Endometrial microvascular endothelial cells (primary cell): ENCODE results near the gene ZSWIM1. TPM values are rescaled to one million over a fixed set of nuclear protein-coding genes. Genes with fewer than 3 reads are reported as not detected.

Experiments
- in situ Hi-C: cut with HindIII; loops from 2 replicates; pipeline ENCODE4 v1.10.0; 2017; ENCODE audit warnings: low sequenced_read_pairs, low pct_unique_long_range_greater_than_20kb; ENCODE audit errors: inconsistent ontology term
- total RNA-seq: library from RNA; depleted of rRNA; stranded (reverse); fragments of >200 nt; gene quantifications from one replicate; pipeline ENCODE4 v1.2.3, GENCODE V29; 2015; ENCODE audit errors: inconsistent ontology term

The ZSWIM1 gene
- 10.0 TPM for total RNA-seq

DNA sequence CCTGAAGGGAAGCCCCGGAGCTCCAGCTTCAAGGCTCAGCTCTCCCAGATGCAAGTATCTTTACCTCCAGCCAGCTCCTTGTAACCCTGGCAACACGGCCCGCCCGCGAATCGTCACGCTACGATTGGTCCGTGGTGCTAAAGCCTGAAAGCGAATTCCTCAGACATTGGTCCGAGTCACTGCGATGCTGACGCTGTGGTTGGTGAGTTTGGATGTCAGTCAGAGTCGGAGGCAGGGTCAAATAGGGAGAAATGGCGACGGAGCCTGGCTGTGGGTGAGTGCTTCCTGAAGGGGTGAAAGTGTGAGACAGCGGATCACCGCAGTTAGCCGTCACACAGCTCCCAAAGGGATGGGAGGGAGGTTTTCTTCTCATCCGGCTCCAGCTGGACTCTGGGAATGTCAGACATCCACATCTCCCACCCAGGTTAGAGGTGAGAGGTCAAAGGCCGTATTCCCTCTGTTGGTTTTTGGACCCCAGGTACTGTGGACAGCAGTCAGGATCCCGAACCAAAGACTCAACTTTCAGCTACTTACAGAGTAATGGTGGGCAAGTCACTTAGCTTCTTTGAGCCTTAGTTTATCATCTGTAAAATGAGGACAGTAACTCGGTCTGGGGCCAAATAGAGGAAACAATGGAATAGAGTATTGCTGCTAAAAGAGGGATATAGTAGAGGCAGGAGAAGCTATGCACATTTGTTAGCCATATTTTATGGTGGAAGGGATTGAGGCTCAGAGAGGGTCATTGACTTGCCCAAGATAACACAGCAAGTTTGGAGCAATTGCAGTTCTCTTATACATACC is at the start of gene ZSWIM1:
ZSWIM1 (plus strand) TSS at position 240 of the 801 bp plus-strand sequence. CDS start 1,366 bp downstream, outside the sequence.
- in situ Hi-C loops: no loop called here

DNA sequence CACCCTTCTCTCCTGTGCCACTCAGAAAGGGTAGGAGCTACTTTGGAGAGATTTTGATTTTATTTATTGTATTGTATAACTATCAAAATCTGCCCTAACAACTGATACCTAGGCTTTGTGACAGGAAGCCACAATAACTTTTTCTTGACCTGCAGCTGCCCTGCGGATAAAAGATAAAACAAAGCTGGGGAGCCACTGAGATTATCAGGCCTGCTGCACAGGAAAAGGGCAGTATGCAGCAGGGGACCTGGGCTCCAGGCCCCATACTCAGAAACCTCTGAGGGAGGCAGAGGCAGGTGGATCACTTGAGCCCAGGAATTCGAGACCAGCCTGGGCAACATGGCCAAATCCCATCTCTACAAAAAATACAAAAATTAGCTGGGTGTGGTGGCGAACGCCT is 48.4 kb upstream of the ZSWIM1 start:
- in situ Hi-C loops: no loop called here

DNA sequence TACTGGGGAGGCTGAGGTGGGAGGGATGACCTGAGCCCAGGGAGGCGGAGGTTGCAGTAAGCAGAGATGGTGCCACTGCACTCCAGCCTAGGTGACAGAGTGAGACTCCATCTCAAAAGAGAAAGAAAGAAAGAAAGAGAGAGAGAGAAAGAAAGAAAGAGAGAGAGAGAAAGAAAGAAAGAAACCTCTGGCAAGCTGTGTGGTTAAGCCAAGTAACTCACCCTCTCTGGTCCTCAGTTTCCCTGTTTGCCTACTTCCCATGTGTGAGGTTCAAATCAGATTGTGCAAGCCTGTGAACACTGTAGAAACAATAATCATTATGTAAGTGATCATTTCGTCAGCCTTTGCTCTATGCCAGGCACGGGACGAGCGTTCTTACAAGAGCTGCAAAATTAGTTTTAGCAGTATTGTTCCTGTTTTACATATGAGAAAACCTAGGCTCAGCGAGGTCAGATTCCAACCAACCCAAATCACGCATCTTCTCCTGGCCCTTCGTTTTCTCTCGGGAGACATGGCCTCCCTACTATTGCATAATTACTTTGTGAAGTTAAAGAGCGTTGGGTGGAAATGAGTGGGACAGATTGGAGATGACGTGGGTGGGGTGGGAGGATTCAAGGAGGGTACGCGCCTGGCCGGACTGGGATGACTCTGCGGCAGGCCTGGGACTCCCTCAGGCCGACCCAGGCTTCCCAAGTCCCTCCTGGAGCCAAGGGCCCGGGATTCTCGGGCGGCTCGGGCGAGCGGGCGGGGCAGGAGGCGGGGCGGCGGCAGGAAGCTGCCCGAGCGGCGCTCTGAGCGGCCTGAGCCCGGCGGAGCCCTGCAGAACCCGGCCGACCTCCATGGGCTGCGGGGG is 47.8 kb upstream of the ZSWIM1 start, which contains the start of gene SNX21:
SNX21 (plus strand) TSS at position 770 of the 853 bp plus-strand sequence. CDS start 121 bp downstream, outside the sequence.
- in situ Hi-C loops: no loop called here

DNA sequence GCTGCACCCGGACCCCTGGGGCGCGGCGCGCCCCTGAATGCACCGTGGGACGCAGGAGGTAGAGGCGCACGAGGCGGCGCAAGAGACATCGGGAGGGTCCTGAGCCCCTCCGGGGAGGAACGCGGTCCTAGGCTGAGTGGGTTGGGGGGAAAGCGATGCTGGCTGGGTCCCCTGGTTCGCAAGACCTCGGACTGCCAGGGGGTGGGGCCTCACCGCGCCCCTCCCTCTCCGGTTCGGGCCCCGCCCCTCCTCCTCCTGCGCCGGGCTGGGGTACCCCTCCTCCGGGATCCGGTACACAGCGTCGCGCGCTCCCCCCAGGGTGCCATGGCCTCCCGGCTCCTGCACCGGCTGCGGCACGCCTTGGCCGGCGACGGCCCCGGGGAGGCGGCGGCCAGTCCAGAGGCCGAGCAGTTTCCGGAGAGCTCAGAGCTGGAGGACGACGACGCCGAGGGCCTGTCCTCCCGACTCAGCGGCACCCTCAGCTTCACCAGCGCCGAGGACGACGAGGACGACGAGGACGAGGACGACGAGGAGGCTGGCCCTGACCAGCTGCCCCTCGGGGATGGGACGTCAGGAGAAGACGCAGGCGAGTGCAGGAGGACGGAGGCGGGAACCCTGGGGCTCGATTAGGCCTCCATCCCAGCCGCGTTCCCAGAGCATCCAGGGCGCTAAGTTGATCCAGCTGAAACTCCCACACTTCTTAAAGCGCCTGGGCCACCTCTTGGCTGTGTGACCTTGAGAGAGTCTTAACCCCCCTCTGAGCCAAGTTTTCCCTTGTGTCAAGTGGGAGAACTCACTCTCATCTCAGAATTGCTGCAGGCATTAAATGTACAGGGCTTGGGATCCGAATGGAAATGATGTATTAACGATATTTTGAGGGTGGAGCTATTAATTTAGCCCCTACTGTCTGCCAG is 46.9 kb upstream of the ZSWIM1 start:
- in situ Hi-C loops: no loop called here

DNA sequence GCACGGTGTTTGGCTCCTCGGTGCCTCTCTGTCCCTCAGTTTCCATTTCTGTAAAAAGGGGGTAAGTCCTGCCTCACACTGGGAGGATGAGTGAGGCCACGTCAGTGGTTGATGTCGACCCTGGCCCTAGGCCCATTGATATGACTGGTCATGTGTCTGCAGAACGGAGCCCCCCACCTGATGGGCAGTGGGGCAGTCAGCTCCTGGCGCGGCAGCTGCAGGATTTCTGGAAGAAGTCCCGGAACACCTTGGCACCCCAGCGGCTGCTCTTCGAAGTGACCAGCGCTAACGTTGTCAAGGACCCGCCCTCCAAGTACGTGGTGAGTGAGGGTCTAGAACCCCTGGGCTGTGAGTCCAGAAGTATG is 46.2 kb upstream of the ZSWIM1 start:
- in situ Hi-C loops: no loop called here

DNA sequence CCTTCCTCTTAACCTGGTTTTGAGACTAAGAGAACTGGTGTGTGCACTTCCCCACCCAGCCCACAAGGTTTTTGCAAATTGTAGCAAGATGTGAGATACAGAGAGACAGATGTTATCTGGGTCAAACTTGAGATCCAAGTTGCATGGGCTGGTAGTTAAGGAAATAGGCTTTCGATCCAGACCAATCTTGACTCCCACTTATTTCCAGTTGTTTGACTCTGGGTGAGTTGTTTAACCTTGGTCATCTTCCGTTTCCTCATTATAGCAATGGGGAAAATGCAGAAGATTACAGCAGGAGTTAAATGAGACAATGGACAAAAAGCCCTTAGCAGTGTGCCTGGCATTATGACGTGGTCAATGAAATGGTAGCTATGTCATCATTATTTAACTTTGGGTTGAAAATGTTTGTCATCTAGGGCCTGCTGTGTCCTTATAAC is 45.7 kb upstream of the ZSWIM1 start:
- in situ Hi-C loops: no loop called here

DNA sequence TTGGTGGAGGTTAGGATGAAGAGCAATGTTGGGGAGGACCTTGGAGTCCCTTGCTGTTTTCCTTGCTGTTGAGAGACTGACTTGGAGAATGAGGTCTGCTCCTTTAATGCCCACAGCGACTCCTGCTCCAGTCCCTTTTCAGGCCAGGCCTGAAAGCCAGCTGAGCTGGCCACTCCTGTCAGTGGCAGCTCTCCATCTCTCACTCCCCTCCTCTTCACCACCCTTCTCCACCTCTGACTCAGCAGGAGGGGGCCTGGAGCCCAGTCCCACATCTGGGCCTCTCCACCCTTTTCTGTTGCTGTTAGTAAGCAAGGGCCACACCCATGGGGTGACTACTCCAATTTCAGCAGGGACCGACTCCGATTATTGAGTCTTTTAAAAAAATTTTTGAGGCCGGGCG is 45.2 kb upstream of the ZSWIM1 start:
- in situ Hi-C loops: no loop called here

DNA sequence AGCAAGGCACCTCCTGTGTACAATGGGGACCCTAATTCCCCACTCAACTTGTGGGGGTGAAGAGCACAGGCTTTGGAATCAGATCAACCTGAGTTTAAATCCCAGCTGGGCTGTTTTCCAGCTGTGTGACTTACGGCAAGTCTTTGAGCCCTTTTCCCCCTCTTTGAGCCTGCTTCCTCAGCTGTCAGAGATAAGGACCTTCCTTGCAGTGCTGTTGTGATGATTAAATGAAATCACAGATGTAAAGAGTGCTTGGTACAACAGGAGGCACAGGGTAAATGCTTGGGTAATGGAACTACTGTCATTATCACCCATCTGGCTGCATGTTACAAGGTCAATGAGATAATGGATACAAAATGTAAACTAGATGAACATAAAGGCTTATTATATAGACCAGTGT is 44.2 kb upstream of the ZSWIM1 start:
- in situ Hi-C loops: no loop called here

DNA sequence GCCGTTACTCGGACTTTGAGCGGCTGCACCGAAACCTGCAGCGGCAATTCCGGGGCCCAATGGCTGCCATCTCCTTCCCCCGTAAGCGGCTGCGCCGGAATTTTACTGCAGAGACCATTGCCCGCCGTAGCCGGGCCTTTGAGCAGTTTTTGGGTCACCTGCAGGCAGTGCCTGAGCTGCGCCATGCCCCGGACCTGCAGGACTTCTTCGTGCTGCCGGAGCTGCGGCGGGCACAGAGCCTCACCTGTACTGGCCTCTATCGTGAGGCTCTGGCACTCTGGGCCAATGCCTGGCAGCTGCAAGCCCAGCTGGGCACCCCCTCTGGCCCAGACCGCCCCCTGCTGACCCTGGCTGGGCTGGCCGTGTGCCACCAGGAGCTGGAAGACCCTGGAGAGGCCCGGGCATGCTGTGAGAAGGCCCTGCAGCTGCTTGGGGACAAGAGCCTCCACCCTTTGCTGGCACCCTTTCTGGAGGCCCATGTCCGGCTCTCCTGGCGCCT is 40.3 kb upstream of the ZSWIM1 start:
- in situ Hi-C loops: no loop called here

DNA sequence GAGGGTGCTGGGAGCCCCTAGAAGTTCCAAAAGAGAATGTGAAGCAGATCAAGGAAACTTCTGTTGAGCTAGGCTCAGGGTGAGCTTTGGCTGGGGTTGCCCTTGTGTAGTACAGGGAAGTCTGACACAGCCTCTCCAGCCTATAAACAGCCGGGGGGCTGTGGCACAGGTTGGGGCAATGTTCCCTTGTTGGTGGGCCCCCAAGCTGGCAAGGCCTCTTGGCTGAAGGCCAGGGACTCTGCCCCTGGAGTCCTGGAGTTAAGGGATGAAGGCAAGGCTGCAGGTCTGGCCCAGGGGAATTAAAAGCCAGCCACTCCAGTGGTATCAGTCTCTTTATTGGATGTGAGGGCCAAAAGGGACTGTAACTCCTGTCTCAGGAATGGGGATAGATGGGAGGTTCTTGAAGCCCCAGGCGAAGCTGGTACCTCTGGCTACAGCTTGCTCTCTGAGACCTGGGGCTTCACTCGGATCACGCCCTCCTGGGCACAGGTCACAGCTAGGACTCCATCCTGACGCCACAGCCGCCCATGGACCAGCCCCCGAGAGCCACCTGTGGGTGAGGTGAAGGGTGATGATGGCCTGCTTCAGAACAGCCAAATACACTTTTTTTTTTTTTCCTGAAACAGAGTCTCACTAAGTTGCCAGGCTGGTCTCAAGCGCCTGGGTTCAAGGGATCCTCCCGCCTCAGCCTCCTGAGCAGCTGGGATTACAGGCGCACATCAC is 39.5 kb upstream of the ZSWIM1 start:
- in situ Hi-C loops: no loop called here

DNA sequence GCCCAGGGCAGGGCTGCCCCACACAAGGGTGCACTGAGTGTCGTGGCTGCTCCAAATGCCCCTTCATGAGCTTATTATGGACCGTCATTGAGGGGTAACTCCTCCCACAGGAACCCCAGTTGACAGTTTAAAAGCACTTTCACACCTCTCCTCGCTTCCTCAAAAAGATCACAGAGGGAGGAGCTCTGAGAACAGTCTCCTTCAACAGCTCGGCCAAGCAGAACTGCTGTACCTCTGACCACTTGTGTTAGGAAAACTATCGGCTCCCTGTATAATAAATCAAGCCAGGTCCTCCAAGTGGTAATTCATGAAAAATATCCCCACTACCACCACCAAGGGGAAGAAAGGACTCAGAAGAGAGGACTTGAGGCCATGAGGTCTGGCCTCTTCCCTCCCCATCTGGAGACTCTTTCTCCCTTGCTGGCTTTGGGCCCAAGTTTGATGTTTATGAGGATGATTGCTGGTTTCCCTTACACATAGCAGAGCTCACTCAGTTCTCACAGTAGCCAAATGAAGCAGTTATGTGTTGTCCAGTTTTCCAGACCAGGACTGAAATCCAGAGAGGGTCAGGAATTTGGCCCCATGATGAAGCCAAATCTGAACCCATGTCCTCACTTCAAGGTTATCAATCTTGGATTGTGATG is 38.7 kb upstream of the ZSWIM1 start:
- in situ Hi-C loops: no loop called here

DNA sequence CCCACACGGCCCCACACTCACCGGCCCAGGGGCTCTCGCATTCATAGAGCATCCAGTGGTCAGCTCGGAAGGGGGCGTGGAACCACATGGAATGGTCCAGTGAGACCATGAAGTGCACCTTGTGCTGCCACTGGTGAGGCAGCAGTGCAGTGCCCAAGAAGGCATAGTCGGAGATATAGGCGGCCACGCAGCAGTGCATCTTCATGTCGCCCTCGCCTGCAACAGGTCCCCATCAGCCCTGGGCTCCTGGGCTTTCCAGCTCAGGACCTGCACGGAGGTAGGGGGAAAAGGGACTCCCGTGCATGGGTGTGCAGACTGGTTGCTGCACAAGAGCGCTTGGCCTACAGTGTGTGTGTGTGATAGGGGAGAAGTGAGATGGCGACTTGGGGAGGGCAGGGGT is 37.5 kb upstream of the ZSWIM1 start:
- in situ Hi-C loops: no loop called here

DNA sequence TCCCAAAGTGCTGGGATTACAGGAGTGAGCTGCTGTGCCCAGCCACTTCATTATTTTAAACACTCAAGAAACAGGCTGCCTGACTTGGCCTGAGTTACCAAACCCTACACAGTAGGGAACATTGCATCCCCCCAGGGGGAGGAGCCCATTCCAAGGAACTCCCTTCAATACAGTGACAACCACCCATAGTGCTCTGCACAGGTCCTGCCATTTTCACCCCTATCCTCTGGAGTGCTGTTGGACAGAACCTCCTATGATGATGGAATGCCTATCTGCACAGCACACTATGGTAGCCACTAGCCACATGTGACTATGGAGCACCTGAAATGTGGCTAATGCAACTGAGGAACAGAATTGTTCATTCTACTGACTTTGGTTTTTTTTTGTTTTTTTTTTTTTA is 35.6 kb upstream of the ZSWIM1 start:
- in situ Hi-C loops: no loop called here

DNA sequence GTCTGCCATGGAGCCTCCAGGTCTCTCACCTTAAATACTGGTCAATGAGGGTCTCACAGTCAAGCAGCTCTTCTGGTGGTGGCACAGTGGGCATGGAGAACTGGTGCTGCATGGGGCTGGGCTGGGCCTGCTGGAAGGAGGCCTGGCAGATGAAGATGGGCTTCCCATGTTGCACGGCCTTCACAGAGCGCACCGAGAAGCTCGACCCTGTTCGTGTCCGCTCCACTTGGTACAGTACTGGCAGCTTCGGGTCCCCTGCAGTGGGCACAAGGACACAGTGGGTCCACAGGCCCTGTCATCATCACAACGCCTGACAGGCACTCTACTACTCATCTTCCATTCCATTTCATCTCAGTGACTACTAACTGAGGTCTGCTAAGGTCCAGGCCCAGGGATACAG is 32.6 kb upstream of the ZSWIM1 start:
- in situ Hi-C loops: no loop called here

DNA sequence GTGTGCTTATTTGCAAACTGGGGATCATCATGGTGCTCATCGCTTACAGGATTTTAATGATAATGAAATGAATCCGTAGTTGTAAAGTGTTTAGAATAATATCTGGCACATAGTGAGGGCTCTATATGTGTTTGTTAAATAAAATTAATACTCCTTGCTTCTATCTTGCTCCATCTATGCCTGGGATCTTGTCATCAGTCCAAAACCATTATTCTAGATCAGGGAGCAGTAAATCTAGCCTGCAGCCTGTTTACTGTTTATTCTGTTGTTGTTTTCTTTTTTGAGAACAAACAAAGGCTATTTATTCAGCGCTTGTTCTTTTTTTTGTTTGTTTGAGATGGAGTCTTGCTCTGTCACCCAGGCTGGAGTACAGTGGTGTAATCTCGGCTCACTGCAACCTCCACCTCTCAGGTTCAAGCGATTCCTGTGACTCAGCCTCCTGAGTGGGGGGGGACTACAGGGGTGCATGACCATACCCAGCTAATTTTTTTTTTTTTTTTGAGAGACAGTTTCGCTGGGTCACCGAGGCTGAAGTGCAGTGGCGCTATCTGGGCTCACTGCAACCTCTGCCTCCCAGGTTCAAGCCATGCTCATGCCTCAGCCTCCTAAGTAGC is 32.0 kb upstream of the ZSWIM1 start:
- in situ Hi-C loops: no loop called here

DNA sequence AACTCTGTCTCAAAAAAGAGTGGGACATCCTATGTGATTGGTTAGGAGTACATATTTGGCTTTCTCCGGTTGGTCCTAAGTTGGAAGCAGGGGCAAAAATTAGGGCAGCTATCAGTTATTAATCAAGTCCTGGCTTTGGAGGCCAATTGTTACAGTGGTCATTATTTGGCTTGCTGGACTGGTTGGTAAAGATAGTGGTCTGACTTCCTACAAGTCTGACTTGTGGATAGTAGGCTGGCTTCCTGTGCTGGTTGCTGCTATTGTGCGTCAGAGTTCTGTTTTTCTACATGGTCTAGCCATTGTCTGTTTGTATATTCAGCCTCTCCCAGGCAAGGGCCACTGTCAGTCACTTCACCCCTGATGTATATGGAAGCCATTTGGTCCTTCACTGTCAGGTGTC is 30.8 kb upstream of the ZSWIM1 start:
- in situ Hi-C loops: no loop called here

DNA sequence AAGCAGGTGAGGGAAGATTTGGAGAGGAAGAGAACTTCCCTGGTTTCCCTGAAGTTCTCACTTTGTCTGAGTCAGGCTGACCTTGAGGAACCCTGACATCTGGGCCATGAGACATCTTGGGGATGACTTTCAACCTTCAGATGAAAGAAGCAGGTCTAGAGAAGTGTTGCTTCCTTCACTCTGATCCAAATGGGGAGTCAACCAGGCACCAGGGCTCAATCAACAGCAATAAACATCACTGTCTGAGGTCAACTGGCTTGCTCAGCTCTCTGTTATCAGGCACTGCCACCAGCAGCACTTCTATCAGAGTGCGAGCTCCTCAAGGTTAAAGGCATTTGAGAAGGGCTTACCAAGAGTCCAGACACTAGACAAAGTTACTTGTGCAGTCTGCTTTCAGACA is 30.1 kb upstream of the ZSWIM1 start:
- in situ Hi-C loops: no loop called here
